Measurements from ENCODE around the gene FOXF2.

GRCh38 chr6:1379788-1380147 is 9.6 kb upstream of the FOXF2 start:
- TF ChIP-seq POLR2AphosphoS5 (IDR thresholded peaks at IDR 0.05) (no peak), CTCF (IDR thresholded peaks at IDR 0.05) (no peak)

Data from prostate gland (tissue), 2 donors.